ENCODE data around the gene FOSL1. TPM values are rescaled to one million over a fixed set of nuclear protein-coding genes. Genes with fewer than 3 reads are reported as not detected.
"Not testable (repeated sequence)": the region's sequence is repeated elsewhere in the genome, so short reads cannot be mapped to it uniquely, and the experiment has no call there.

The FOSL1 gene
- polyA plus RNA-seq, 12 donors, result 0.15 to 1.0 (median 0.24) TPM; not detected in 3

DNA sequence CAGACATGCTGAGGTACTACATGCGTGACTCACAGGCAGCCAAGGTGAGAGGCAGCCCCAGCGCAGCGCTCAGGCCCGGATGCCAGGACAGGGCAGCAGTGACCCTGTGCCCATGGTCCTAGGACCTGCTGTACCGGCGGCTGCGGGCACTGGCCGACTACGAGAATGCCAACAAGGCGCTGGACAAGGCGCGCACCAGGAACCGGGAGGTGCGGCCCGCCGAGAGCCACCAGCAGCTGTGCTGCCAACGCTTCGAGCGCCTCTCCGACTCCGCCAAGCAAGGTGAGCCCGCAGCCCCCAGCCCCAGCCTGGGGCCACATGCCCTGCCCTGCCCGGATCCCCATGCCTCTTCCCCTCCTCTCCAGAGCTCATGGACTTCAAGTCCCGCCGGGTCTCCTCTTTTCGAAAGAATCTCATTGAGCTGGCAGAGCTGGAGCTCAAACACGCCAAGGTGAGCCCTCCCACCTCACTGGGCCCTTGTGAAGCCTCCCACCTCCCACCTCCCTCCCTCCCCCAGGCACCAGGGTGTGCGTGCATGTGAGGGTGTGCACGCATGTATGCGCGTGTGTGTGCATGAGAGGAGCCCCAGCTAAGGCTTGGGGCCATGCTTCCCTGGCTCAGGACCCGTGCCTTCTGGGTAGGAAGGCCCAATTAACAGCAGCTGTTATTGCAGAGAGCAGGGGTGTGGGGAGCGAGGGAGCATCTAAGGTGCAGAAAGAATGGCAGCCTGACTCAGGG is 47.5 kb downstream of the FOSL1 start:
- DNase-seq, result no peak

DNA sequence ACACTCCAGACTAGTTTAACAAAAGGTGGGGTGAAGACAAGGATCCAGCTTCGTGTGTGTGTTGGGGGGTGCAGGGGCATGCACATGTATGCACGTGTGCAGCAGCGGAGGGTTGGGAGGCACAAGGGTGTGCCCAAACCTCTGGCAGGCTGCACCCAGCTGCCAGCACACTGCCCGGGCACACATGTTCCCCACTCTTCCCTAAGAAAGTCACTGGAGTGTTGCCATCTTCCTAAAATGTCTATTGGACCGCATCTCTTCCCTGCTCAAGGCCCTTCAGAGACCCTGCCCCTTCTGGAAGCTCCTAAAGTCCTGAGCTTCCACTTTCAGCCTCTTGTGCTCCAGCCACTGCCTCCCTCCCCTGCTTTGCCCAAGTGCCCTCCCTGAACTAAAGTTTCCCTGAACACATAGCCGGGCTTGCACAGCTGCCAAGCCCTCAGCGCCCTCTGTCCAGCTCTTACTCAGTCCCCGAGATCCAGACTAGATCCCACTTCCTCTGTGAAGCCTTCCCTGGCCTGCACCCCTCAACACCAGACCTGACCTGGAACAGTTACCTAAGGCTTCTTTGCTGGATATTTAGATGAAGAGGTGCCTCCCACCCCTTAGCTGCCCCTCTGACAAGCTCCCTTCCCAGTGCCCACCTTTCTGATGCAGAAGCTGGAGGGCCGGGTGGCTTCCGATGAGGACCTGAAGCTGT is 48.2 kb downstream of the FOSL1 start:
- DNase-seq, result no peak

DNA sequence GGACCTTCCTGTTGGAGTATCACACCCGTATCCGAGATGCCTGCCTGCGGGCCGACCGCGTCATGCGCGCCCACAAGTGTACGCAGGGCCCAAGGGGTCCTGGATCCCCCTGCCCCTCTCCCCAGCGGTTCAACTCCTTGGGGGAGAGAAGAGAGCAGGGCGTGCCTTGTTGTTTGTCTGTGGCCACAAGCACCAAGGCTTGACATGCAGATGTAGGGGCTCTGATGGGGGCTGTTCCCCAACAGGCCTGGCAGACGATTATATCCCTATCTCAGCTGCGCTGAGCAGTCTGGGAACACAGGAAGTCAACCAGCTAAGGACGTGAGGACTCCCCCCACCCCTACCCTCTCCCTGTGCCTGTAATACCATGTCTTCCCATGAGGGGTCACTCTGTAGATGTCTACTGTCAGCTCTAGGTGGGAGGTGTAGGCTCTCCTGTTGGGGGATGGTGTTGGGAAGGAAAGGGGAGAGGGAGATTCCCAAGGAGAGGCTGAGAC is 49.1 kb downstream of the FOSL1 start:
- DNase-seq, result no peak

DNA sequence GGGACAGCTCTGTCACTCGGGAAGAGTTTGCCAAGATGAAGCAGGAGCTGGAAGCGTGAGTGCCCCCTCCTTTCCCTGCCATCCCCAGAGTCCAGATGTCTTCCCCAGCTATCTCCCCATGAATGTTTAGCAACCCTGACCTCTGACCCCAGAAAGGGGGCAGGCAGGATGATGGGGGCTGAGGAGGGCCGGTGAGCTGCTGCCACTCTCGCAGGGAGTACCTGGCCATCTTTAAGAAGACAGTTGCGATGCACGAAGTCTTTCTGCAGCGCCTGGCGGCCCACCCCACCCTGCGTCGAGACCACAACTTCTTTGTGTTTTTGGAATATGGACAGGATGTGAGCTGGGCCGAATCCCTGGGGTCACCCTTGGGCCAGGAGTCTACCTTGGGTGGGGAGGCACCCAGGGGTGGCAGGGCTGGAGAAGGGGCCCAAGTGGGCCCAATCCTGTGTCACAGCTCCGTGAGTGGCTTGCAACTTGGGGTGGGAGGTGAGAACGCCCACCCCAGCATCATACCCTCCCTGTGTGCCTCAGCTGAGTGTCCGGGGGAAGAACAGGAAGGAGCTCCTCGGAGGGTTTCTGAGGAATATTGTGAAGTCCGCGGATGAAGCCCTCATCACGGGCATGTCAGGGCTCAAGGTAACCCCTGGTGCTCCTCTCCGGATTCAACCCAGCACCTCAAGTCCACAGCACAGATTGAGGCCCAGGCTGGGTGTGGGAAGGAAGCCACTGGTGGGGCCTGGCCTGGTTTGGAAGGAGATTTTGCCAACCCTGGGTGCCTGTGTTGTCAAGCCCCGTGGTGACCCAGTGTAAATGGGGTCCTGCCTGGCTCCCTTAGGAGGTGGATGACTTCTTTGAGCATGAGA is 49.7 kb downstream of the FOSL1 start:
- DNase-seq, result no peak

DNA sequence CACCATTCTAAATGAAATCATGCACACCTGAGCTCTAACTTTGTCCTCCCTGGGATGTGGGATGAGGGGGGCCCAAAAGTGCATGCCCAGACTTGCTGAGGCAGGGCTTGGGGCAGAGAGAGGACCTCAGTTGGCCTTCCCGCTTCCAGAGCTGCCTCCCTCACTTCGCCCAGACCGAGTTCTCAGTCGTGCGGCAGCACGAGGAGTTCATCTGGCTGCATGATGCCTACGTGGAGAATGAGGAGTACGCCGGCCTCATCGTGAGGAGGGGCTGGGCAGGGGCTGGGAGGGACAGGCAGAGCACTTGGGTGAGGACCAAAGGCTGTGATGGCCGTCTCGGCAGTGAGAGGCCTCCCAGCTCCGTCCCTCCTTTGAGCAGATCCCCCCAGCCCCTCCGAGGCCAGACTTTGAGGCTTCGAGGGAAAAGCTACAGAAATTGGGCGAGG is 50.4 kb downstream of the FOSL1 start:
- no peak for DNase-seq

DNA sequence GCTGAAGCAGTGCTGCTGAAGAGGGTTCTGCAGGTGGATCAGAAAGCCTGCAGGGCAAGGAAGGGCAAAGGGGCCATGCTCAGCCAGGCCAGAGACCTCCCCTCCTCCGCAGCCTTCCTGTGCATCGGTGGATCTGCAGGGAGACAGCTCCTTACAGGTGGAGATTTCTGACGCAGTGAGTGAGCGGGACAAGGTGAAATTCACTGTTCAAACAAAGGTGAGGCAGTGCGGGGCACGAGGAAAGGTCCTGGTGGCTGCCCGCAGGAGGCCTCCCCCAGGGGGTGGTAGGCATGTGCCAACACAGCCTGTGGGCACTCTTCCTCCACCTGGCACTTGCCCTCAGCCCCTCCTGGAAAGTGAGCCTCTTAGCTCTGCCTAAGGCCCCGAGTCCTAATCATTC is 50.8 kb downstream of the FOSL1 start:
- DNase-seq, result no peak

DNA sequence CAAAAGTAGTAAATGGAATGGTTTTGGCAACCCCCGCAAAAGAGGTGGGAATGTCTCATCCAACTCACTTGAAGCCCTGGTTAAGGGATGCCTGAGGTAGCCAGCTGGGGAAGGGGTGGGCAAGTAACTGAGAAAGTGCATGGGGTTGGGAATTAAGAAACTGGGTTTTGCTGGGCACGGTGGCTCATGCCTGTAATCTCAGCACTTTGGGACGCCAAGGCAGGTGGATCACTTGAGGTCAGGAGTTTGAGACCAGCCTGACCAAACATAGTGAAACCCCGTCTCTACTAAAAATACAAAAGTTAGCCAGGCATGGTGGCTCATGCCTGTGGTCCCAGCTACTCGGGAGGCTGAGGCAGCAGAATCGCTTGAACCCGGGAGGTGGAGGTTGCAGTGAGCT is 51.5 kb downstream of the FOSL1 start:
- not testable (repeated sequence) for DNase-seq

DNA sequence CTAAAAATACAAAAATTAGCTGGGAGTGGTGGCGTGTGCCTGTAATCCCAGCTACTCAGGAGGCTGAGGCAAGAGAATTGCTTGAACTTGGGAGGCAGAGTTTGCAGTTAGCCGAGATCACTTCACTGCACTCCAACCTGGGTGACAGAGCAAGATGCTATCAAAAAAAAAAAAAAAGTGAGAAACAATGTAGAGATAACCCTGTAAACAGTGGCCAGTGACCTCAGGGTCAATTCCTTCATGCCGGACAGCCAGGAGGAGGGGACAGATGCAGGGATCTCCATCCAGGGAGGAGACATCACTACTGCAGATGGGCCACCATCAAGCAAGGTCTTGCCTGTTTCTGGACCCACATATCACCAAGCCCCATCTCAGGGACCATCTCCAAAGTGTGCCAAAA is 52.4 kb downstream of the FOSL1 start:
- no peak for DNase-seq

DNA sequence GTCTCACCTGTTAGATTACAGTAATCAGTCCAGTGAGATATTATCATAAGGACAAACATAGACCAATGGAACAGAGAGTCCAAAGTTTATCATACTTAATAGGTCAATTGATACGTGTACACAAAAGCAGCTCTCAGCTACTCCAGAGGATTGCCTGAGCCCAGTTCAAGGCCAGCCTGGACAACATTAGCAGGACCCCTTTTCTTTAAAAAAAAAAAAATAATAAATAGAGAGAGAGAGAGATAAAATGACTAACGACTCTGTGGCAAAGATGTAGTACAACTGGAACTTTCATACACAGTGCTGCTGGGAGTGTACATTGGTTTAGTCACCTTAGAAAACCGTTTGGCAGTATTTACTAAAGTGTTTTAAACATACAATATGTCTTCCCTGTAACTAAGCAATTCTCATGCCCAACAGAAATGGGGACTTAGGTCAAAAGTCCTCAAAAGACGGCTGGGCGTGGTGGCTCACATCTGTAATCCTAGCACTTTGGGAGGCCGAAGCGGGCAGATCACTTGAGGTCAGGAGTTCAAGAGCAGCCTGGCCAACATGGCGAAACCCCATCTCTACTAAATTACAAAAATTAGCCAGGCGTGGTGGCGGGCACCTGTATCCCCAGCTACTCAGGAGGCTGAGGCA is 55.8 kb downstream of the FOSL1 start:
- DNase-seq, result no peak

DNA sequence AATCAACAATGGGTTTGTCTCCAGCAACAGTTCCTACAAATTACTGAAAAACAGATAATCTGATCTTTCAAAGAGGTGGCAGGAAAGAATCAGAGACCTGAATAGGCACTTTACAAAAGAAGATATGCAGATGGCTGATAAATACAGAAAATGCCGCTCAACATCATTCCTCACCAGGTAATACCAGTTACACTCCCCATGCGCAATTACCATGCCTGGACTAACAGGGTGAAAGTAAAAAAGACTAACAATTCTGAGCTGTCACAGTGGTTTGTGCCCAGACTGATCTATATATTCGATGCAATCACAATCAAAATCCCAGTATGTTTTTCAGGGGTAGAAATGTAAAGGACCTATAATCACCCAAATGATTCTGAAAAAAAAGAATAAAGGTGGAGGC is 56.4 kb downstream of the FOSL1 start:
- DNase-seq, result no peak

DNA sequence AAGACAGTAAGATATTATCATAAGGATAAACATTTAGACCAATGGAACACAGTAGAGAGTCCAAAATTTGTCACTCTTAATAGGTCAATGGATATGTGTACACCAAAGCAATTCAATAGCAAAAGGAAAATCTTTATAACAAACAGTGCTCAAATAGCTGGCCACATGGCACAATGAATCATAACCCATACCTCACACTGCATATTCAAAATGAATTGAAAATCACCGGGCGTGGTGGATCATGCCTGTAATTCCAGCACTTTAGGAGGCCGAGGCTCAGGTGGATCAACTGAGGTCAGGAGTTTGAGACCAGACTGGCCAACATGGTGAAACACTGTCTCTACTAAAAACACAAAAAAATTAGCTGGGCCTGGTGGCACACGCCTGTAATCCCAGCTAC is 58.0 kb downstream of the FOSL1 start:
- no peak for DNase-seq

Other genes with a start within 250 kb of the FOSL1 start
- 10 to 100 TPM in 11 of 12 donors, not detected in 1; 34.7 to 75.7 (median 39.8) TPM for gene RELA, start 237.5 kb downstream of the FOSL1 start, polyA plus RNA-seq (ENCODE audit: insufficient read length in 12 of 12)
- 10 to 100 TPM in 11 of 12 donors, not detected in 1; 28.8 to 51.0 (median 38.1) TPM for gene KAT5, start 188.1 kb downstream of the FOSL1 start, polyA plus RNA-seq (ENCODE audit: insufficient read length in 12 of 12)
- gene RNASEH2C, start 179.6 kb downstream of the FOSL1 start, polyA plus RNA-seq (ENCODE audit: insufficient read length in 12 of 12), result 10 to 100 TPM in 11 of 12 donors, not detected in 1; 18.3 to 35.0 (median 22.9) TPM
- gene AP5B1, start 119.4 kb downstream of the FOSL1 start, polyA plus RNA-seq (ENCODE audit: insufficient read length in 12 of 12), result 1 to 10 TPM in 11 of 12 donors, not detected in 1; 1.2 to 7.0 (median 1.8) TPM
- gene OVOL1, start 113.3 kb downstream of the FOSL1 start, polyA plus RNA-seq (ENCODE audit: insufficient read length in 12 of 12), result 1 to 10 TPM in 3 of 12 donors, under 1 TPM in 4, not detected in 5; 0.07 to 8.2 (median 0.44) TPM
- 1 to 10 TPM in 6 of 12 donors, under 1 TPM in 4, not detected in 2; 0.84 to 3.2 (median 1.2) TPM for gene SNX32, start 66.4 kb downstream of the FOSL1 start, polyA plus RNA-seq (ENCODE audit: insufficient read length in 12 of 12)
- gene CFL1, start 42.2 kb downstream of the FOSL1 start, polyA plus RNA-seq (ENCODE audit: insufficient read length in 12 of 12), result 100 to 1,000 TPM in 11 of 12 donors, not detected in 1; 525 to 708 (median 574) TPM
- gene MUS81, start 40.0 kb downstream of the FOSL1 start, polyA plus RNA-seq (ENCODE audit: insufficient read length in 12 of 12), result 10 to 100 TPM in 11 of 12 donors, not detected in 1; 35.4 to 63.0 (median 39.4) TPM
- 100 to 1,000 TPM in 5 of 12 donors, 10 to 100 TPM in 6, not detected in 1; 72.0 to 155 (median 92.2) TPM for gene EFEMP2, start 27.6 kb downstream of the FOSL1 start, polyA plus RNA-seq (ENCODE audit: insufficient read length in 12 of 12)
- 1 to 10 TPM in 4 of 12 donors, under 1 TPM in 6, not detected in 2; 0.32 to 5.3 (median 0.78) TPM for gene CTSW, start 20.6 kb downstream of the FOSL1 start, polyA plus RNA-seq (ENCODE audit: insufficient read length in 12 of 12)
- 10 to 100 TPM in 11 of 12 donors, not detected in 1; 51.1 to 68.4 (median 60.3) TPM for gene FIBP, start 11.9 kb downstream of the FOSL1 start, polyA plus RNA-seq (ENCODE audit: insufficient read length in 12 of 12)
- gene CCDC85B, start 9.7 kb downstream of the FOSL1 start, polyA plus RNA-seq (ENCODE audit: insufficient read length in 12 of 12), result 10 to 100 TPM in 8 of 12 donors, 1 to 10 TPM in 3, not detected in 1; 9.0 to 38.8 (median 10.5) TPM
- 10 to 100 TPM in 11 of 12 donors, not detected in 1; 26.1 to 37.7 (median 30.8) TPM for gene C11orf68, start 18.7 kb upstream of the FOSL1 start, polyA plus RNA-seq (ENCODE audit: insufficient read length in 12 of 12)
- 100 to 1,000 TPM in 1 of 12 donors, 10 to 100 TPM in 10, not detected in 1; 49.0 to 117 (median 65.8) TPM for gene DRAP1, start 19.0 kb upstream of the FOSL1 start, polyA plus RNA-seq (ENCODE audit: insufficient read length in 12 of 12)
- under 1 TPM in 5 of 12 donors, not detected in 7; 0.10 to 0.21 (median 0.12) TPM for gene TSGA10IP, start 45.1 kb upstream of the FOSL1 start, polyA plus RNA-seq (ENCODE audit: insufficient read length in 12 of 12)
- 10 to 100 TPM in 11 of 12 donors, not detected in 1; 30.3 to 66.7 (median 32.6) TPM for gene SART1, start 61.3 kb upstream of the FOSL1 start, polyA plus RNA-seq (ENCODE audit: insufficient read length in 12 of 12)
- gene EIF1AD, start 101.8 kb upstream of the FOSL1 start, polyA plus RNA-seq (ENCODE audit: insufficient read length in 12 of 12), result 10 to 100 TPM in 11 of 12 donors, not detected in 1; 13.9 to 21.6 (median 20.3) TPM
- 100 to 1,000 TPM in 11 of 12 donors, not detected in 1; 207 to 438 (median 224) TPM for gene BANF1, start 102.1 kb upstream of the FOSL1 start, polyA plus RNA-seq (ENCODE audit: insufficient read length in 12 of 12)
- 1 to 10 TPM in 1 of 12 donors, under 1 TPM in 2, not detected in 9; 0.66 to 2.2 (median 0.88) TPM for gene CST6, start 111.6 kb upstream of the FOSL1 start, polyA plus RNA-seq (ENCODE audit: insufficient read length in 12 of 12)
- gene CATSPER1, start 126.1 kb upstream of the FOSL1 start, polyA plus RNA-seq (ENCODE audit: insufficient read length in 12 of 12), result under 1 TPM in 5 of 12 donors, not detected in 7; 0.08 to 0.57 (median 0.11) TPM
- gene GAL3ST3, start 148.8 kb upstream of the FOSL1 start, polyA plus RNA-seq (ENCODE audit: insufficient read length in 12 of 12), result 1 to 10 TPM in 1 of 12 donors, under 1 TPM in 8, not detected in 3; 0.24 to 1.1 (median 0.47) TPM
- gene SF3B2, start 152.0 kb upstream of the FOSL1 start, polyA plus RNA-seq (ENCODE audit: insufficient read length in 12 of 12), result 100 to 1,000 TPM in 11 of 12 donors, not detected in 1; 120 to 210 (median 134) TPM
- gene PACS1, start 169.9 kb upstream of the FOSL1 start, polyA plus RNA-seq (ENCODE audit: insufficient read length in 12 of 12), result 100 to 1,000 TPM in 1 of 12 donors, 10 to 100 TPM in 11; 29.9 to 128 (median 33.8) TPM

Measured in muscle of arm (tissue), 12 donors.